H1 (cell line): ENCODE data around the gene QSOX1. TPM values are rescaled to one million over a fixed set of nuclear protein-coding genes. Genes with fewer than 3 reads are reported as not detected.

Experiments
- CTCF ChIA-PET: fragments of 300-600 bp; sonication (Branson Sonifier 250); formaldehyde crosslinking; loops from one replicate; lab custom pipeline; 2021; ENCODE audit not compliant: partially characterized antibody; lab: Charles Lee
- POLR2A ChIA-PET: fragments of 300-600 bp; sonication (Branson Sonifier 250); formaldehyde crosslinking; loops from one replicate; lab custom pipeline; 2021; ENCODE audit warnings: inconsistent platforms; ENCODE audit not compliant: partially characterized antibody; lab: Charles Lee
- DNase-seq, 2 experiments: peaks; one replicate each; pipeline versions ENCODE4 v3.0.0 to v3.0.0-alpha.2; 2010 to 2022; ENCODE audit warnings: low spot score in 2 of 2, low read depth in 1 of 2, mixed read lengths in 1 of 2
- FAIRE-seq: peaks from 2 replicates; lab custom pipeline; 2011; peaks lifted over from hg19 to GRCh38; lab: Jason Lieb, UNC
- H2AFZ ChIP-seq: 2 replicates; pipeline ENCODE4 v1.8.1; 2012; ENCODE audit warnings: low read length, inconsistent platforms
- H2AK5ac ChIP-seq: 2 replicates; pipeline ENCODE4 v1.6.1; 2013; ENCODE audit warnings: low read depth, low read length
- H2BK120ac ChIP-seq: replicated peaks from 2 replicates; pipeline ENCODE3; 2013; ENCODE audit warnings: low read depth, low read length, inconsistent platforms
- H2BK12ac ChIP-seq: 2 replicates; pipeline ENCODE4 v1.6.1; 2013; ENCODE audit warnings: low read depth, low read length
- H2BK15ac ChIP-seq: 2 replicates; pipeline ENCODE4 v1.6.1; 2013; ENCODE audit warnings: low read length
- H2BK20ac ChIP-seq: 2 replicates; pipeline ENCODE4 v1.6.1; 2013; ENCODE audit warnings: low read length
- H2BK5ac ChIP-seq: 2 replicates; pipeline ENCODE4 v1.6.1; 2013; ENCODE audit warnings: low read depth, low read length
- H3K14ac ChIP-seq: 2 replicates; pipeline ENCODE4 v1.6.1; 2013; ENCODE audit warnings: inconsistent platforms; ENCODE audit not compliant: insufficient read length
- H3K18ac ChIP-seq: 2 replicates; pipeline ENCODE4 v1.6.1; 2013; ENCODE audit warnings: low read length; ENCODE audit errors: extremely low read depth
- H3K23ac ChIP-seq: 2 replicates; pipeline ENCODE4 v1.6.1; 2013; ENCODE audit warnings: inconsistent platforms; ENCODE audit not compliant: insufficient read length
- H3K23me2 ChIP-seq: 2 replicates; pipeline ENCODE4 v1.6.1; 2013; ENCODE audit warnings: low read depth, low read length
- H3K27ac ChIP-seq: 2 replicates; pipeline ENCODE4 v1.6.1; 2011; ENCODE audit warnings: low read depth, low read length, inconsistent platforms
- H3K27me3 ChIP-seq, 4 experiments: replicated peaks in 1 of 4; 1 replicate in 1 of 4; 2 replicates in 3 of 4; pipeline versions ENCODE4 v1.6.1 to v1.8.1; 2011 to 2013; ENCODE audit warnings: low read length in 3 of 4, mild to moderate bottlenecking in 3 of 4, inconsistent platforms in 2 of 4, mixed read lengths in 2 of 4, moderate library complexity in 1 of 4; ENCODE audit not compliant: control insufficient read depth in 3 of 4, insufficient read depth in 3 of 4; ENCODE audit errors: extremely low read depth in 1 of 4
- H3K36me3 ChIP-seq, 4 experiments: 2 replicates each; pipeline versions ENCODE4 v1.6.1 to v1.8.1; 2011 to 2013; ENCODE audit warnings: mild to moderate bottlenecking in 4 of 4, low read length in 3 of 4, moderate library complexity in 2 of 4, control low read depth in 1 of 4, inconsistent platforms in 1 of 4; ENCODE audit not compliant: insufficient read depth in 4 of 4, control insufficient read depth in 2 of 4
- H3K4ac ChIP-seq: replicated peaks from 2 replicates; pipeline ENCODE3; 2013; ENCODE audit warnings: low read length, low read depth, mixed read lengths, inconsistent platforms; ENCODE audit not compliant: insufficient read length
- H3K4me1 ChIP-seq, 4 experiments: replicated peaks in 1 of 4; 1 replicate in 1 of 4; 2 replicates in 3 of 4; pipeline versions ENCODE4 v1.6.1 to v1.8.1; 2011 to 2013; ENCODE audit warnings: low read length in 3 of 4, inconsistent platforms in 2 of 4, mixed read lengths in 1 of 4; ENCODE audit not compliant: insufficient read depth in 4 of 4, control insufficient read depth in 3 of 4
- H3K4me2 ChIP-seq, 2 experiments: 2 replicates each; pipeline versions ENCODE4 v1.6.1 to v1.8.1; 2011 to 2013; ENCODE audit warnings: low read depth in 2 of 2, low read length in 2 of 2, control low read depth in 1 of 2, inconsistent platforms in 1 of 2, mild to moderate bottlenecking in 1 of 2; ENCODE audit not compliant: insufficient read depth in 1 of 2
- H3K4me3 ChIP-seq, 4 experiments: fragments of 200-600, 300-600 bp in 1 of 4; sonication (generic), shearing (Covaris generic), sonication (Bioruptor Twin) in 1 of 4; 2 replicates each; pipeline versions ENCODE4 v1.5.1 to v1.8.1; 2011 to 2016; ENCODE audit warnings: low read length in 4 of 4, low read depth in 3 of 4, control low read depth in 2 of 4, inconsistent platforms in 2 of 4, mild to moderate bottlenecking in 2 of 4, mixed read lengths in 1 of 4, moderate library complexity in 1 of 4; ENCODE audit not compliant: insufficient read depth in 2 of 4; ENCODE audit errors: extremely low read depth in 1 of 4
- H3K56ac ChIP-seq: replicated peaks from 2 replicates; pipeline ENCODE3; 2013; ENCODE audit warnings: low read depth, mild to moderate bottlenecking, mixed read lengths, low read length, inconsistent platforms; ENCODE audit not compliant: insufficient read length
- H3K79me1 ChIP-seq: 2 replicates; pipeline ENCODE4 v1.6.1; 2013; ENCODE audit warnings: low read depth, low read length, control low read depth
- H3K79me2 ChIP-seq, 2 experiments: 2 replicates each; pipeline versions ENCODE4 v1.6.1 to v1.8.1; 2012 to 2013; ENCODE audit warnings: low read length in 2 of 2, mild to moderate bottlenecking in 2 of 2, inconsistent platforms in 1 of 2; ENCODE audit not compliant: insufficient read depth in 2 of 2, control insufficient read depth in 1 of 2
- H3K9ac ChIP-seq, 4 experiments: replicated peaks in 1 of 4; 1 replicate in 1 of 4; 2 replicates in 3 of 4; pipeline versions ENCODE4 v1.6.1 to v1.8.1; 2011 to 2013; ENCODE audit warnings: low read depth in 3 of 4, low read length in 3 of 4, control low read depth in 2 of 4, mild to moderate bottlenecking in 2 of 4, moderate library complexity in 2 of 4, inconsistent platforms in 1 of 4; ENCODE audit errors: extremely low read depth in 1 of 4
- H3K9me3 ChIP-seq, 2 experiments: 2 replicates each; pipeline versions ENCODE4 v1.6.1 to v1.8.1; 2012 to 2013; ENCODE audit warnings: mild to moderate bottlenecking in 2 of 2, moderate library complexity in 2 of 2, control low read depth in 1 of 2, inconsistent platforms in 1 of 2, low read depth in 1 of 2, low read length in 1 of 2, mixed read lengths in 1 of 2; ENCODE audit not compliant: insufficient read depth in 2 of 2
- H4K20me1 ChIP-seq, 2 experiments: replicated peaks in 1 of 2; 2 replicates each; pipeline versions ENCODE3 to v1.8.1; 2011 to 2013; ENCODE audit warnings: inconsistent platforms in 2 of 2, low read length in 2 of 2, mild to moderate bottlenecking in 1 of 2; ENCODE audit not compliant: insufficient read depth in 2 of 2, control insufficient read depth in 1 of 2
- H4K5ac ChIP-seq: 2 replicates; pipeline ENCODE4 v1.6.1; 2013; ENCODE audit warnings: low read length, low read depth, mixed read lengths, inconsistent platforms; ENCODE audit not compliant: insufficient read length
- H4K8ac ChIP-seq: 2 replicates; pipeline ENCODE4 v1.8.0; 2013; ENCODE audit warnings: mild to moderate bottlenecking, moderate library complexity, low read length, inconsistent platforms; ENCODE audit not compliant: insufficient read depth; ENCODE audit errors: extremely low read depth
- H4K91ac ChIP-seq: replicated peaks from 2 replicates; pipeline ENCODE3; 2013; ENCODE audit warnings: low read length, mixed read lengths, inconsistent platforms; ENCODE audit not compliant: insufficient read length
- BCL11A ChIP-seq, 2 experiments: IDR thresholded peaks; one replicate each; pipeline ENCODE4 v1.6.1; 2011; ENCODE audit warnings: low read depth in 2 of 2, low read length in 2 of 2, mild to moderate bottlenecking in 2 of 2
- CBX8 ChIP-seq: fragments of 300-800, 300-1000 bp; sonication (generic); IDR thresholded peaks from 2 replicates; pipeline ENCODE4 v1.7.1; 2016; ENCODE audit warnings: low read depth, low read length, borderline replicate concordance
- CEBPB ChIP-seq: IDR thresholded peaks from 2 replicates; pipeline ENCODE4 v1.6.1; 2012; ENCODE audit warnings: low read depth, low read length
- CTBP2 ChIP-seq: IDR thresholded peaks from 2 replicates; pipeline ENCODE4 v1.7.0; 2011; ENCODE audit warnings: borderline replicate concordance, mild to moderate bottlenecking, moderate library complexity, mixed read lengths, low read length; ENCODE audit not compliant: insufficient read depth, insufficient read length
- EZH2 ChIP-seq: fragments of 200-600 bp; sonication (generic); IDR thresholded peaks from 2 replicates; pipeline ENCODE4 v1.7.1; 2012; ENCODE audit warnings: low read depth, mild to moderate bottlenecking, moderate library complexity, low read length, inconsistent platforms; ENCODE audit not compliant: severe bottlenecking
- GABPA ChIP-seq: IDR thresholded peaks from 2 replicates; pipeline ENCODE4 v1.6.1; 2011; ENCODE audit warnings: mild to moderate bottlenecking, low read length, moderate library complexity, borderline replicate concordance; ENCODE audit not compliant: insufficient read depth
- HDAC6 ChIP-seq: IDR thresholded peaks from one replicate; pipeline ENCODE4 v1.7.1; 2012; ENCODE audit warnings: low read depth, mild to moderate bottlenecking, inconsistent platforms, low read length, moderate library complexity
- JUN ChIP-seq: IDR thresholded peaks from 2 replicates; pipeline ENCODE4 v1.6.1; 2011; ENCODE audit warnings: low read depth, mild to moderate bottlenecking, improper control_type of control experiment, low read length
- KDM5A ChIP-seq: fragments of 200-600 bp; IDR thresholded peaks from 2 replicates; pipeline ENCODE4 v1.7.1; 2012; ENCODE audit warnings: mild to moderate bottlenecking, low read length, inconsistent platforms, mixed read lengths
- RBBP5 ChIP-seq: IDR thresholded peaks from 2 replicates; pipeline ENCODE4 v1.7.1; 2012; ENCODE audit warnings: low read depth, mild to moderate bottlenecking, inconsistent platforms, low read length, moderate library complexity, borderline replicate concordance
- SIX5 ChIP-seq: IDR thresholded peaks from 2 replicates; pipeline ENCODE4 v1.6.1; 2011; ENCODE audit warnings: mild to moderate bottlenecking, low read depth, low read length
- TAF1 ChIP-seq: IDR thresholded peaks from 2 replicates; pipeline ENCODE4 v1.6.1; 2011; ENCODE audit warnings: mild to moderate bottlenecking, low read depth, low read length
- WGBS, 2 experiments: shearing (Covaris generic) in 1 of 2; methylation state at CpG; one replicate each; pipeline versions ENCODE4 v1.1.6 to v1.1.7; 2013 to 2015; ENCODE audit warnings: low lambda C conversion rate in 2 of 2, mixed read lengths in 2 of 2, inconsistent platforms in 1 of 2, low coverage in 1 of 2, missing lambda C conversion rate in 1 of 2; ENCODE audit not compliant: insufficient replicate concordance in 2 of 2, insufficient coverage in 1 of 2, insufficient read length in 1 of 2; ENCODE audit errors: extremely low coverage in 1 of 2, missing lambda C conversion rate in 1 of 2; 5-methylcytosine and 5-hydroxymethylcytosine counted together
- polyA plus RNA-seq, 7 experiments: library from polyadenylated mRNA; depleted of rRNA in 3 of 7; stranded (reverse) in 5 of 7; unstranded in 2 of 7; fragments of >200 nt in 5 of 7; fragments of 200-250 nt in 2 of 7; gene quantifications; 1 replicate in 5 of 7; 2 replicates in 1 of 7; 4 replicates in 1 of 7; pipeline versions ENCODE4 v1.2.1 to v1.2.3, GENCODE V29; 2011 to 2013; ENCODE audit warnings: missing spikeins in 2 of 7, mixed read lengths in 2 of 7
- total RNA-seq: library from RNA; stranded (reverse); fragmentation: NEBNext Ultra II Directional; extraction: Animal tissue kit (Norgen Biotek cat#: 25700); gene quantifications from 2 replicates; pipeline ENCODE4 v1.2.1, GENCODE V29; 2021

QSOX1 gene
- total and polyA plus RNA-seq, 2 of the 8 experiments (the other 6 are each of a cell fraction or from before 2014, with no cell fraction given): 97.7 to 123 TPM

DNA sequence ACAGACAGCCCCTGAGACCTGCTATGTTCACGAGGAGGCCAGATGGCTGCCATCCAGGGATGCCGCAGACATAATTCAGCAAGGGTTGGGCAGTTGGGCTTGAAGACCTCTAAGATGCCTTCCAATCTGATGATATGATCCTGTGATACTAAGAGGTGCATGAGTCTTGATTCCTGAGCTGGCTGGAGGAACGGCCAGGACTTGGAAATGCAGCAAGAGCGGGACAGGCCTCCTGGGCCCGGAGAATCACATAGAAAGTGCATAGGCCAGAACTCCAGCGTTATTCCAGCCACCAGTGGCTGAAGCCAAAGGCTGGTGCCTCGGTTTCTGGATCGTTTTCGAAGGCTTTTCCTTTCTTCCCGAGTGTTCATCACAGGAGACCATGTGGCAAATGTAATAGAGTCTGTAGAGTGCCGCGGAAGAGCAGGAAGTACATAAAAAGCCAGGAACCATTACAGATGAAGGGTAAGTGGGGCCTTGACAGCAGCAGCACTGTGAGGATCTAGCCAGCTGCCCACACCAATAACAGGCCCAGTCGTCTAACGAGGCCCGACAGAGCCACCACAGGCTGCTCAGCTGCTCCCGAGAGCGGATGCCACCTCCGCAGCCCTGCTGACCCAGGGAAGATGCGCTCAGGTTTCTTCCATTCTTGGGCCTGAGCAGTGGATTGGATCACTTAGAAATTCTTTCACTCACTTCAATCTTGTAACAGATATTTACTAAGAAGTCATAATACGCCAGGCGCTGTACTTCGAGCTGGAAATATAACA is 61.4 kb downstream of the QSOX1 start:
- Histone ChIP-seq H3K36me3 (no peaks in the 10 kb centered on the region), H3K23me2 (no peaks in the 10 kb centered on the region), H3K4me2 (no peak overlapping the region), H2BK5ac (no peak overlapping the region), H3K27ac (no peak overlapping the region), H3K4me3 (no peak overlapping the region), H4K8ac (no peak overlapping the region), H2AFZ (no peak overlapping the region), H2BK15ac (no peak overlapping the region), H2BK120ac (no peak overlapping the region), H2BK12ac (no peak overlapping the region), H4K5ac (no peak overlapping the region), H3K4ac (no peak overlapping the region), H2BK20ac (no peak overlapping the region), H3K27me3 (peaks cover 0 to 5% (median 0%) of the 10 kb centered on the region in 4 experiments; a peak in 3 of 7 replicates), H3K79me1 (no peaks in the 10 kb centered on the region), H4K91ac (no peak overlapping the region), H3K18ac (no peak overlapping the region), H3K56ac (no peak overlapping the region), H3K9ac (no peak overlapping the region), H4K20me1 (no peaks in the 10 kb centered on the region), H3K4me1 (peaks cover 0 to 4% (median 0%) of the 10 kb centered on the region in 4 experiments; a peak in 1 of 7 replicates), H3K9me3 (no peaks in the 10 kb centered on the region), H2AK5ac (no peak overlapping the region), H3K14ac (no peak overlapping the region), H3K23ac (no peak overlapping the region), H3K79me2 (no peaks in the 10 kb centered on the region)
- CTCF ChIA-PET: interaction anchor here (0.9 to 12.4 kb wide), 5 partner anchors 8 to 32 kb away, joined by 3 to 149 read pairs (median 7); no protein-coding TSS in a partner anchor
- FAIRE-seq: no peak
- WGBS, 2 experiments: 94% methylated on average over 22 of the region's 22 CpGs; no CpG with 5 or more reads in 1 of the 2 experiments
- POLR2A ChIA-PET: no interaction called here
- no peak for DNase-seq
- TF ChIP-seq TAF1 (no peak), RBBP5 (no peak), SIX5 (no peak), GABPA (no peak), HDAC6 (no peak), CBX8 (no peak), CEBPB (no peak), KDM5A (no peak), JUN (no peak), CTBP2 (no peak), EZH2 (no peak), BCL11A (IDR thresholded peaks at IDR 0.05; ENCODE audit: low read depth in 2 of 2, low read length in 2 of 2) (no peak)
